C1 segment of cervical spinal cord (tissue), 14 donors: ENCODE measurements around the gene SH3BGRL.

Experiments used
- DNase-seq, 14 donors: peaks; one replicate each; lab custom pipeline; 2025; lab: John Stamatoyannopoulos, UW

SH3BGRL gene

GRCh38 chrX:81201671-81202455 lies at the start of gene SH3BGRL, which contains the start of gene HMGN5:
SH3BGRL (plus strand) TSS chrX:81202102; CDS start chrX:81202201, 99 bp downstream.
HMGN5 (minus strand) TSS chrX:81201913; CDS start chrX:81121549, 80,364 bp downstream.
- DNase-seq, result peak in 12 of 14 donors; percentile 1 to 72 (median 46)

GRCh38 chrX:81168391-81168790 lies 33.5 kb upstream of the SH3BGRL start:
- no peak for DNase-seq

GRCh38 chrX:81174286-81174685 lies 27.6 kb upstream of the SH3BGRL start:
- no peak for DNase-seq

GRCh38 chrX:81195259-81195658 lies 6.6 kb upstream of the SH3BGRL start:
- no peak for DNase-seq

GRCh38 chrX:81195712-81196111 lies 6.2 kb upstream of the SH3BGRL start:
- peak in 5 of 14 donors; percentile 10 to 21 (median 19) for DNase-seq

GRCh38 chrX:81201071-81201470 lies 831 bp upstream of the SH3BGRL start:
- DNase-seq, result no peak

- peak in 3 of 14 donors; percentile 8 to 25 (median 8) for DNase-seq
Observed at GRCh38 chrX:81202456-81202819, 536 bp downstream of the SH3BGRL start.

GRCh38 chrX:81202943-81203342 lies 1.0 kb downstream of the SH3BGRL start:
- DNase-seq, result no peak

- DNase-seq, result no peak
Observed at GRCh38 chrX:81205551-81205950, 3.6 kb downstream of the SH3BGRL start.

GRCh38 chrX:81206476-81206875 lies 4.6 kb downstream of the SH3BGRL start:
- no peak for DNase-seq

- no peak for DNase-seq
Observed at GRCh38 chrX:81208916-81209315, 7.0 kb downstream of the SH3BGRL start.

GRCh38 chrX:81215685-81216084 lies 13.8 kb downstream of the SH3BGRL start:
- no peak for DNase-seq

GRCh38 chrX:81229229-81229628 lies 27.3 kb downstream of the SH3BGRL start:
- DNase-seq, result no peak

- no peak for DNase-seq
Observed at GRCh38 chrX:81229901-81230300, 28.0 kb downstream of the SH3BGRL start.

GRCh38 chrX:81231476-81231875 lies 29.6 kb downstream of the SH3BGRL start:
- no peak for DNase-seq

- no peak for DNase-seq
Observed at GRCh38 chrX:81232218-81232617, 30.3 kb downstream of the SH3BGRL start.

- DNase-seq, result no peak
Observed at GRCh38 chrX:81237516-81237915, 35.6 kb downstream of the SH3BGRL start.

GRCh38 chrX:81238166-81238565 lies 36.3 kb downstream of the SH3BGRL start:
- DNase-seq, result no peak

- no peak for DNase-seq
Observed at GRCh38 chrX:81240701-81241331, 38.9 kb downstream of the SH3BGRL start.

- DNase-seq, result no peak
Observed at GRCh38 chrX:81241753-81242152, 39.9 kb downstream of the SH3BGRL start.

- DNase-seq, result no peak
Observed at GRCh38 chrX:81255876-81256275, 54.0 kb downstream of the SH3BGRL start.

- DNase-seq, result no peak
Observed at GRCh38 chrX:81257817-81258216, 55.9 kb downstream of the SH3BGRL start.
